SK-N-SH (cell line): ENCODE measurements around the gene ZNF664.

ENCODE experiments used
- CTCF ChIP-seq: fragments of 200-600 bp; sonication (generic); IDR thresholded peaks from 2 replicates; pipeline ENCODE4 v1.6.1; 2017; ENCODE audit warnings: antibody characterized with exemption, mild to moderate bottlenecking, moderate library complexity
- ELF1 ChIP-seq: IDR thresholded peaks from 2 replicates; pipeline ENCODE4 v1.4.0; 2012
- EP300 ChIP-seq, 2 experiments: IDR thresholded peaks; 2 replicates each; pipeline versions ENCODE4 v1.4.0 to v1.6.1; 2012; ENCODE audit warnings: borderline replicate concordance in 1 of 2, low read depth in 1 of 2, low read length in 1 of 2
- EZH2phosphoT487 ChIP-seq: fragments of 200-600 bp; sonication (generic); IDR thresholded peaks from 2 replicates; pipeline ENCODE4 v1.6.1; 2017; ENCODE audit warnings: low read depth, mixed run types, mild to moderate bottlenecking, antibody characterized with exemption, moderate library complexity, borderline replicate concordance
- MAX ChIP-seq: IDR thresholded peaks from 2 replicates; pipeline ENCODE4 v1.4.0; 2012; ENCODE audit warnings: low read depth
- NRF1 ChIP-seq: IDR thresholded peaks from 2 replicates; pipeline ENCODE4 v1.6.1; 2012; ENCODE audit warnings: low read depth, mild to moderate bottlenecking, low read length
- POLR2AphosphoS5 ChIP-seq: IDR thresholded peaks from 2 replicates; pipeline ENCODE4 v1.6.1; 2012; ENCODE audit warnings: low read depth, low read length
- RAD21 ChIP-seq: IDR thresholded peaks from 2 replicates; pipeline ENCODE4 v1.6.1; 2012; ENCODE audit warnings: mild to moderate bottlenecking, low read length
- RCOR1 ChIP-seq: fragments of 150-350 bp; IDR thresholded peaks from 2 replicates; pipeline ENCODE4 v1.6.1; 2017; ENCODE audit warnings: antibody characterized with exemption, low read length
- REST ChIP-seq: IDR thresholded peaks from 2 replicates; pipeline ENCODE4 v1.6.1; 2012; ENCODE audit warnings: mild to moderate bottlenecking, low read depth, low read length, moderate library complexity
- SMC3 ChIP-seq: IDR thresholded peaks from 2 replicates; pipeline ENCODE4 v1.6.1; 2012; ENCODE audit warnings: low read depth, low read length, improper control_type of control experiment
- USF1 ChIP-seq: IDR thresholded peaks from 2 replicates; pipeline ENCODE4 v1.4.0; 2012; ENCODE audit warnings: low read depth, borderline replicate concordance
- USF2 ChIP-seq: fragments of 150-350 bp; IDR thresholded peaks from 2 replicates; pipeline ENCODE4 v1.6.1; 2017; ENCODE audit warnings: antibody characterized with exemption, low read length, low read depth, borderline replicate concordance
- YY1 ChIP-seq: IDR thresholded peaks from 2 replicates; pipeline ENCODE4 v1.4.0; 2012; ENCODE audit warnings: low read depth, mild to moderate bottlenecking

GRCh38 chr12:123929946-123930583, 43.0 kb upstream of the ZNF664 start:
- TF ChIP-seq CTCF (no peak), POLR2AphosphoS5 (no peak), RCOR1 (no peak), EZH2phosphoT487 (no peak), MAX (no peak), RAD21 (no peak), ELF1 (no peak), SMC3 (no peak), YY1 (no peak), USF2 (no peak), USF1 (no peak), NRF1 (no peak), REST (no peak), EP300 (IDR thresholded peaks at IDR 0.05; ENCODE audit: borderline replicate concordance in 1 of 2, low read depth in 1 of 2, low read length in 1 of 2) (no peak)
